Neural progenitor cell (in vitro differentiated cells): ENCODE measurements around the gene SRSF7. TPM values are rescaled to one million over a fixed set of nuclear protein-coding genes. Genes with fewer than 3 reads are reported as not detected.
"Not testable (repeated sequence)": the region's sequence is repeated elsewhere in the genome, so short reads cannot be mapped to it uniquely, and the experiment has no call there.

Source experiments
- DNase-seq: peaks from one replicate; pipeline ENCODE4 v3.0.0-alpha.2; 2016; ENCODE audit warnings: low spot score
- H2AFZ ChIP-seq: fragments of 200-600 bp; sonication (generic); replicated peaks from 2 replicates; pipeline ENCODE4 v1.6.1; 2016; ENCODE audit warnings: antibody characterized with exemption
- H3F3A ChIP-seq: fragments of 200-600 bp; sonication (generic); 2 replicates; pipeline ENCODE4 v1.6.1; 2016; ENCODE audit warnings: antibody characterized with exemption, low read depth
- H3K27ac ChIP-seq: fragments of 200-600 bp; sonication (generic); 2 replicates; pipeline ENCODE4 v1.5.1; 2016; ENCODE audit warnings: mild to moderate bottlenecking
- H3K27me3 ChIP-seq: fragments of 200-600 bp; sonication (generic); 2 replicates; pipeline ENCODE4 v1.6.1; 2016; ENCODE audit warnings: mild to moderate bottlenecking, moderate library complexity
- H3K36me3 ChIP-seq: fragments of 200-600 bp; sonication (generic); 2 replicates; pipeline ENCODE4 v1.5.1; 2016
- H3K4me1 ChIP-seq: fragments of 200-600 bp; sonication (generic); 2 replicates; pipeline ENCODE4 v1.6.1; 2016; ENCODE audit warnings: mixed run types
- H3K4me2 ChIP-seq: fragments of 200-600 bp; sonication (generic); 2 replicates; pipeline ENCODE4 v1.6.1; 2016
- H3K4me3 ChIP-seq: fragments of 200-600 bp; sonication (generic); 2 replicates; pipeline ENCODE4 v1.5.1; 2016
- H3K79me2 ChIP-seq: fragments of 200-600 bp; sonication (generic); 2 replicates; pipeline ENCODE4 v1.6.1; 2016; ENCODE audit warnings: low read depth
- H3K9ac ChIP-seq: fragments of 200-600 bp; sonication (generic); 2 replicates; pipeline ENCODE4 v1.6.1; 2016
- H3K9me3 ChIP-seq: fragments of 200-600 bp; sonication (generic); 2 replicates; pipeline ENCODE4 v1.5.1; 2016; ENCODE audit warnings: low read depth
- H4K20me1 ChIP-seq: fragments of 200-600 bp; sonication (generic); 2 replicates; pipeline ENCODE4 v1.6.1; 2016; ENCODE audit warnings: low read depth
- H3K27ac Mint-ChIP-seq: 3 replicates; pipeline ENCODE4 v1.8.0; 2021; ENCODE audit warnings: mixed read lengths
- H3K27me3 Mint-ChIP-seq: 2 replicates; pipeline ENCODE4 v1.8.0; 2022; ENCODE audit warnings: low read depth, mild to moderate bottlenecking, inconsistent platforms, moderate library complexity, mixed read lengths; ENCODE audit not compliant: insufficient read depth
- H3K36me3 Mint-ChIP-seq: 3 replicates; pipeline ENCODE4 v1.8.0; 2021; ENCODE audit warnings: mixed read lengths
- H3K4me1 Mint-ChIP-seq: 3 replicates; pipeline ENCODE4 v1.8.0; 2021; ENCODE audit warnings: mixed read lengths
- H3K4me3 Mint-ChIP-seq: 3 replicates; pipeline ENCODE4 v1.8.0; 2021; ENCODE audit warnings: mild to moderate bottlenecking, moderate library complexity, mixed read lengths
- H3K9me3 Mint-ChIP-seq: 3 replicates; pipeline ENCODE4 v1.8.0; 2020; ENCODE audit warnings: mixed read lengths
- CTCF ChIP-seq: fragments of 200-600 bp; sonication (generic); IDR thresholded peaks from 2 replicates; pipeline ENCODE4 v1.5.1; 2017; ENCODE audit warnings: antibody characterized with exemption, mild to moderate bottlenecking
- EZH2 ChIP-seq: fragments of 200-600 bp; sonication (generic); IDR thresholded peaks from 2 replicates; pipeline ENCODE4 v1.6.1; 2017; ENCODE audit warnings: antibody characterized with exemption, mild to moderate bottlenecking, moderate library complexity
- EZH2phosphoT487 ChIP-seq: fragments of 200-600 bp; sonication (generic); IDR thresholded peaks from 2 replicates; pipeline ENCODE4 v1.6.1; 2017; ENCODE audit warnings: antibody characterized with exemption
- total RNA-seq: library from RNA; depleted of rRNA; stranded (reverse); fragments of >200 nt; gene quantifications from 2 replicates; pipeline ENCODE4 v1.2.3, GENCODE V29; 2015; ENCODE audit warnings: low replicate concordance

The SRSF7 gene
- 275 and 307 TPM in 2 replicates for total RNA-seq

- H3K79me2 ChIP-seq = peaks cover 51% of the 10 kb centered on the region
Measured at GRCh38 chr2:38750891-38751595, at the start of gene SRSF7. TSS of gene SRSF7 (minus strand) at chr2:38751361. CDS start at chr2:38751256, 105 bp downstream.

GRCh38 chr2:38797953-38798352 lies 46.8 kb upstream of the SRSF7 start:
- DNase-seq = no peak
- Histone ChIP-seq H4K20me1 (no peaks in the 10 kb centered on the region), H3K79me2 (no peaks in the 10 kb centered on the region), H3K27ac (no peak overlapping the region), H3K4me2 (no peak overlapping the region), H2AFZ (no peak overlapping the region), H3K27me3 (no peaks in the 10 kb centered on the region), H3K4me1 (no peaks in the 10 kb centered on the region), H3K4me3 (no peak overlapping the region), H3K36me3 (no peaks in the 10 kb centered on the region), H3K9ac (no peak overlapping the region), H3K9me3 (no peaks in the 10 kb centered on the region), H3F3A (no peaks in the 10 kb centered on the region)
- TF ChIP-seq EZH2 = no peak
- TF ChIP-seq CTCF = no peak
- no peak for TF ChIP-seq EZH2phosphoT487
- Mint-ChIP-seq H3K4me3 (no peak overlapping the region), H3K9me3 (no peaks in the 10 kb centered on the region), H3K36me3 (peaks cover 11% of the 10 kb centered on the region), H3K27ac (no peak overlapping the region), H3K27me3 (no peaks in the 10 kb centered on the region), H3K4me1 (peaks cover 17% of the 10 kb centered on the region)

More at GRCh38 chr2:38750891-38751595, at the start of gene SRSF7:
- no peak for TF ChIP-seq CTCF
- TF ChIP-seq EZH2 = no peak
- no peak for TF ChIP-seq EZH2phosphoT487
- Histone ChIP-seq H3K4me3 (peak within 1 kb of the TSS; percentile 83), H4K20me1 (peaks cover 46% of the 10 kb centered on the region), H3K27me3 (no peaks in the 10 kb centered on the region), H3K4me1 (peaks cover 33% of the 10 kb centered on the region), H3K9me3 (no peaks in the 10 kb centered on the region), H3K9ac (peak within 1 kb of the TSS; percentile 83), H3K36me3 (peaks cover 37% of the 10 kb centered on the region), H2AFZ (peak within 1 kb of the TSS; percentile 71), H3F3A (peaks cover 54% of the 10 kb centered on the region), H3K27ac (peak within 1 kb of the TSS; percentile 79), H3K4me2 (peak within 1 kb of the TSS; percentile 87)
- H3K27ac Mint-ChIP-seq = peak within 1 kb of the TSS; percentile 99
- H3K4me1 Mint-ChIP-seq = peaks cover 38% of the 10 kb centered on the region
- H3K4me3 Mint-ChIP-seq = peak within 1 kb of the TSS; percentile 100
- peaks cover 4% of the 10 kb centered on the region for H3K27me3 Mint-ChIP-seq
- peaks cover 39% of the 10 kb centered on the region for H3K36me3 Mint-ChIP-seq
- DNase-seq = peak; percentile 100
- peaks cover 2% of the 10 kb centered on the region for H3K9me3 Mint-ChIP-seq

GRCh38 chr2:38797250-38797676 lies 46.1 kb upstream of the SRSF7 start:
- no peak overlapping the region for H3K4me3 ChIP-seq
- DNase-seq = no peak
- peaks cover 17% of the 10 kb centered on the region for H3K4me1 Mint-ChIP-seq
- H2AFZ ChIP-seq = no peak overlapping the region
- no peak overlapping the region for H3K9ac ChIP-seq
- no peaks in the 10 kb centered on the region for H3K27me3 ChIP-seq
- H3K9me3 Mint-ChIP-seq = no peaks in the 10 kb centered on the region
- H3K4me2 ChIP-seq = no peak overlapping the region
- no peak for TF ChIP-seq EZH2
- TF ChIP-seq CTCF = no peak
- TF ChIP-seq EZH2phosphoT487 = no peak
- peaks cover 7% of the 10 kb centered on the region for H3K36me3 Mint-ChIP-seq
- H3K27ac Mint-ChIP-seq = no peak overlapping the region
- H3K4me3 Mint-ChIP-seq = no peak overlapping the region
- no peaks in the 10 kb centered on the region for H3K27me3 Mint-ChIP-seq
- no peaks in the 10 kb centered on the region for H4K20me1 ChIP-seq
- H3K79me2 ChIP-seq = no peaks in the 10 kb centered on the region
- H3F3A ChIP-seq = no peaks in the 10 kb centered on the region
- no peaks in the 10 kb centered on the region for H3K9me3 ChIP-seq
- H3K27ac ChIP-seq = no peak overlapping the region
- no peaks in the 10 kb centered on the region for H3K36me3 ChIP-seq
- no peaks in the 10 kb centered on the region for H3K4me1 ChIP-seq

- H3K27me3 Mint-ChIP-seq, H3K9me3 ChIP-seq, H3K9me3 Mint-ChIP-seq, DNase-seq, H3K9ac ChIP-seq, H3K4me3 ChIP-seq, H3K36me3 ChIP-seq, H3K79me2 ChIP-seq, H3K27ac ChIP-seq, H3F3A ChIP-seq, H3K27ac Mint-ChIP-seq, H4K20me1 ChIP-seq, H3K36me3 Mint-ChIP-seq, H2AFZ ChIP-seq, H3K4me3 Mint-ChIP-seq, H3K4me1 ChIP-seq, H3K27me3 ChIP-seq, H3K4me2 ChIP-seq: not testable (repeated sequence)
- peaks cover 17% of the 10 kb centered on the region for H3K4me1 Mint-ChIP-seq
Measured at GRCh38 chr2:38795016-38795415, 43.9 kb upstream of the SRSF7 start.
